WERI-Rb-1 (cell line): ENCODE results near the gene HCRTR1.

Source experiments
- DNase-seq: peaks from one replicate; pipeline ENCODE4 v3.0.0-alpha.2; 2020
- H3K27ac ChIP-seq: fragments of 250-450 bp; sonication (Bioruptor Pico); 2 replicates; pipeline ENCODE4 v1.5.1; 2020; ENCODE audit warnings: mild to moderate bottlenecking, moderate library complexity
- H3K27me3 ChIP-seq: fragments of 250-450 bp; sonication (Bioruptor Pico); 2 replicates; pipeline ENCODE4 v1.5.1; 2021; ENCODE audit warnings: mild to moderate bottlenecking, low read depth, moderate library complexity; ENCODE audit not compliant: insufficient read depth, severe bottlenecking
- H3K36me3 ChIP-seq: fragments of 250-450 bp; sonication (Bioruptor Pico); 2 replicates; pipeline ENCODE4 v1.5.1; 2020; ENCODE audit warnings: mild to moderate bottlenecking, moderate library complexity
- H3K4me3 ChIP-seq: 2 replicates; pipeline ENCODE4 v1.5.1; 2011; ENCODE audit warnings: low read depth, mild to moderate bottlenecking, control low read depth, low read length
- H3K9me3 ChIP-seq: fragments of 250-450 bp; sonication (Bioruptor Pico); 2 replicates; pipeline ENCODE4 v1.5.1; 2021; ENCODE audit warnings: mild to moderate bottlenecking, moderate library complexity; ENCODE audit not compliant: severe bottlenecking
- CTCF ChIP-seq: IDR thresholded peaks from 2 replicates; pipeline ENCODE4 v1.5.1; 2011; ENCODE audit warnings: low read depth, mild to moderate bottlenecking, control low read depth, inconsistent platforms, low read length

HCRTR1 gene

GRCh38 chr1:31669786-31670592 lies 52.5 kb downstream of the HCRTR1 start:
- H3K36me3 ChIP-seq: no peaks in the 10 kb centered on the region; the same call in 1 of the 2 replicates
- no peaks in the 10 kb centered on the region for H3K27me3 ChIP-seq
- peak overlapping the region; percentile 30 for H3K4me3 ChIP-seq
- H3K9me3 ChIP-seq: no peaks in the 10 kb centered on the region
- peak overlapping the region; percentile 91 for H3K27ac ChIP-seq
- TF ChIP-seq CTCF: peak; percentile 12; the same call in 1 of the 2 replicates
- DNase-seq: peak; percentile 58

- H3K27me3 ChIP-seq: no peaks in the 10 kb centered on the region
- no peaks in the 10 kb centered on the region; the same call in 1 of the 2 replicates for H3K36me3 ChIP-seq
- H3K27ac ChIP-seq: peak overlapping the region; percentile 91
- H3K4me3 ChIP-seq: peak overlapping the region; percentile 30
- DNase-seq: no peak
- H3K9me3 ChIP-seq: no peaks in the 10 kb centered on the region
- no peak for TF ChIP-seq CTCF
Observed at GRCh38 chr1:31670593-31670964, 53.1 kb downstream of the HCRTR1 start.

- Histone ChIP-seq H3K4me3 (peak overlapping the region; percentile 30; the same call in 1 of the 2 replicates), H3K36me3 (no peaks in the 10 kb centered on the region; the same call in 1 of the 2 replicates), H3K27me3 (no peaks in the 10 kb centered on the region), H3K27ac (peak overlapping the region; percentile 91), H3K9me3 (no peaks in the 10 kb centered on the region)
- TF ChIP-seq CTCF: no peak
- no peak for DNase-seq
Observed at GRCh38 chr1:31671147-31671546, 53.7 kb downstream of the HCRTR1 start.

GRCh38 chr1:31671561-31672201 lies 54.2 kb downstream of the HCRTR1 start:
- Histone ChIP-seq H3K27me3 (no peaks in the 10 kb centered on the region), H3K27ac (peak overlapping the region; percentile 91), H3K9me3 (no peaks in the 10 kb centered on the region), H3K4me3 (no peak overlapping the region), H3K36me3 (no peaks in the 10 kb centered on the region; the same call in 1 of the 2 replicates)
- TF ChIP-seq CTCF: no peak
- no peak for DNase-seq

- H3K27ac ChIP-seq: peak overlapping the region; percentile 91
- H3K27me3 ChIP-seq: no peaks in the 10 kb centered on the region
- H3K36me3 ChIP-seq: no peaks in the 10 kb centered on the region; the same call in 1 of the 2 replicates
- H3K9me3 ChIP-seq: no peaks in the 10 kb centered on the region
- TF ChIP-seq CTCF: no peak
- H3K4me3 ChIP-seq: no peak overlapping the region
- DNase-seq: peak; percentile 97
Observed at GRCh38 chr1:31672986-31673385, 55.5 kb downstream of the HCRTR1 start.
